GM18861 (cell line): ENCODE results near the gene IYD.

Experiments
- ATAC-seq: cut with Tn5 transposase; IDR thresholded peaks from one replicate; pipeline ENCODE4 v1.9.1; 2021; ENCODE audit not compliant: unreplicated experiment

The IYD gene

GRCh38 chr6:150394053-150394898 is 25.5 kb downstream of the IYD start:
- ATAC-seq: no peak

GRCh38 chr6:150394899-150395295 is 26.1 kb downstream of the IYD start:
- no peak for ATAC-seq

GRCh38 chr6:150395388-150396009 is 26.7 kb downstream of the IYD start:
- ATAC-seq: peak; percentile 52

- no peak for ATAC-seq
Observed at GRCh38 chr6:150403458-150404246, 34.8 kb downstream of the IYD start.

- ATAC-seq: no peak
Observed at GRCh38 chr6:150406948-150407347, 38.1 kb downstream of the IYD start.

- no peak for ATAC-seq
Observed at GRCh38 chr6:150408842-150409241, 40.0 kb downstream of the IYD start.

- ATAC-seq: no peak
Observed at GRCh38 chr6:150409576-150410066, 40.8 kb downstream of the IYD start.

GRCh38 chr6:150410399-150410798 is 41.6 kb downstream of the IYD start:
- no peak for ATAC-seq

- ATAC-seq: no peak
Observed at GRCh38 chr6:150410906-150411305, 42.1 kb downstream of the IYD start.

GRCh38 chr6:150412221-150412620 is 43.4 kb downstream of the IYD start:
- no peak for ATAC-seq

GRCh38 chr6:150413198-150413597 is 44.4 kb downstream of the IYD start:
- ATAC-seq: no peak

- ATAC-seq: no peak
Observed at GRCh38 chr6:150413781-150414281, 45.0 kb downstream of the IYD start.

GRCh38 chr6:150416128-150416527 is 47.3 kb downstream of the IYD start:
- no peak for ATAC-seq

GRCh38 chr6:150417250-150417649 is 48.4 kb downstream of the IYD start:
- no peak for ATAC-seq

GRCh38 chr6:150417899-150418826 is 49.4 kb downstream of the IYD start:
- ATAC-seq: peak; percentile 81

- no peak for ATAC-seq
Observed at GRCh38 chr6:150418827-150419594, 50.2 kb downstream of the IYD start.

- no peak for ATAC-seq
Observed at GRCh38 chr6:150420428-150420827, 51.6 kb downstream of the IYD start.

GRCh38 chr6:150420926-150421325 is 52.1 kb downstream of the IYD start:
- no peak for ATAC-seq

- ATAC-seq: no peak
Observed at GRCh38 chr6:150425508-150425907, 56.7 kb downstream of the IYD start.

GRCh38 chr6:150426198-150426597 is 57.4 kb downstream of the IYD start:
- ATAC-seq: no peak
